ENCODE measurements around the gene FAM177B.

GRCh38 chr1:222790115-222790514 is 53.1 kb downstream of the FAM177B start:
- TF ChIP-seq CTCF (conservative IDR thresholded peaks at IDR 0.05 in 1 of 2, IDR thresholded peaks at IDR 0.05 in 1 of 2; ENCODE audit: low read depth in 1 of 2, low read length in 2 of 2) (no peak), EZH2 (IDR thresholded peaks at IDR 0.05; ENCODE audit: low read length, missing control alignments) (no peak)

All from fibroblast of lung (primary cell).